NCI-H2171 (cell line): ENCODE results near the gene SCYGR1.
"Not testable (repeated sequence)": the region's sequence is repeated elsewhere in the genome, so short reads cannot be mapped to it uniquely, and the experiment has no call there.

Experiments
- DNase-seq: peaks from one replicate; lab custom pipeline; 2025; lab: John Stamatoyannopoulos, UW

SCYGR1 gene

GRCh38 chr2:227402959-227403358 is 15.2 kb upstream of the SCYGR1 start:
- no peak for DNase-seq

GRCh38 chr2:227402321-227402720 is 14.6 kb upstream of the SCYGR1 start:
- DNase-seq, result no peak

DNA sequence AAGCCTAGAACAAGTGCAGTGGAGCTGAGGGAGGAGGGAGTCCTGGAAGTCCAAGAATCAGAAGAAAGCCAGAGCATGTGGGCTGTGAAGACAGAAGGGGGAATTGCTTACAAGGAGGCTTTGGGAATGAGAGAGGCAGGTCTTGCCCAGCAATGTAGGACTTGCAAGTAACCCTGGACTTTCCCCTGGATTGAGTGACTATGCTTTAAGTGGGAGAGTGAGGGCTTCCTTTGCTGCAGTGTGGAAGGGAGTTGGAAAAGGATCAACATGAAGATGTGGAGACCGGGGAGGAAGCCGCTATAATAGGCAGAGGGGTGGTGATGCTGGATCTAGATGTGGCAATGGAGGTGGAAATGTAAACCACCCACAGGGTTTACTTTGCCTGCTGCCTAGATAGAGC is 13.8 kb upstream of the SCYGR1 start:
- no peak for DNase-seq

GRCh38 chr2:227398684-227399670 is 11.2 kb upstream of the SCYGR1 start:
- DNase-seq, result no peak

DNA sequence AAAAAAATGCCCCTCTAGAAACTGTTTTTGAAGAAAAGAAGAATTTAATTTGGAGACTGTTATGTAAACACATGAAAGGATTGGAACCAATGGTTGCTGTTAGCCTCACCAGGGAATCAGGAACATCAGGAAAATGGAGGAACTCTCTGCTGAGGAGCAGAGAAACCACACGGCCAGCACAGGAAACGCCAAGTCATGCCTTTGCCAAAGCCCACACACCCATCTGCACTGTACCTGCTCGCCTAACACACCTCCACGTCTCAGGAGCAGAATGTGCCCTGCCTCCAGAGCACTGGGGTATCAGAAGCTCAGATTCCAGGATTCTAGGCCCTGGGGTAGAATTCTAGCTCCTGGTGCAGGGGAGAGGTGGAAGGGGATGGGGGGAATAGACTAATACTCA is 9.8 kb upstream of the SCYGR1 start:
- DNase-seq, result no peak

DNA sequence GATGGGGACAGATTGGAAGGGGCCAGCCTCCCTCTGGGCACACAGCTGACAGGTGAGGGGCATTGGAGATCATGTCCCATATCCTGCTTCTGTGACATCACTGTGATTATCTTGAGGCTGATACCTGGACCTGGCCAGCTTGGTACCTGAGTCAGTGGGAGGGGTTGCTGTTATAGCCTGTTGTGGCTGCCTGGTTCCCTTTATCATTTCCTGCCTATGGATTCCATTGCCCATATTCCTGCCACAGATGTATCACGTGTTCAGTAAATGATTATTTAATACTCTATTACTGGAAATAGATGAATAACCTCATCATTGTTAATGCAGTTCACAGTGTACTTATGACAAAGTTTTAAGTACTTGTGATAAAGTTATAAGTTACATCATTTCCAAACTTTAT is 7.8 kb upstream of the SCYGR1 start:
- no peak for DNase-seq

DNA sequence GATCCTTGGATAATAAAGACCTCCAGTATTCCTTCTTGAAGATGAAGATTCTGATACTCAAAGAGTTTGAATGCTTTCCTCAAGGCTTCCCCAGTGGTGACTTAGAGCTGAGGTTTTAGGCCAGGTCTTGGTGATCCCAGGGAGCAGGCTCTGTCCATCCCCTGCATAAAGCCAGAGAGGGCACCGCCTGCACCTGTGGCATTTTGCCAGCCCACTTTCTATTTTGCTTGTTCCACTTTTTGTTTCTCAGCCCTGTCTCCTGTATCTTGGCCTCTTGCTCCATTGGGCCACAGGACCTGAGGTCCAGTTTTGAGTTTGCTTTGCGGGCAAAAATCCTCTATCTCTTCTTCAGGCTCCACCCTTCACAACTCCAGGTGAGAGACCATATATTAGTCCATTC is 6.7 kb upstream of the SCYGR1 start:
- no peak for DNase-seq

GRCh38 chr2:227390468-227391256 is 2.9 kb upstream of the SCYGR1 start:
- DNase-seq, result no peak

DNA sequence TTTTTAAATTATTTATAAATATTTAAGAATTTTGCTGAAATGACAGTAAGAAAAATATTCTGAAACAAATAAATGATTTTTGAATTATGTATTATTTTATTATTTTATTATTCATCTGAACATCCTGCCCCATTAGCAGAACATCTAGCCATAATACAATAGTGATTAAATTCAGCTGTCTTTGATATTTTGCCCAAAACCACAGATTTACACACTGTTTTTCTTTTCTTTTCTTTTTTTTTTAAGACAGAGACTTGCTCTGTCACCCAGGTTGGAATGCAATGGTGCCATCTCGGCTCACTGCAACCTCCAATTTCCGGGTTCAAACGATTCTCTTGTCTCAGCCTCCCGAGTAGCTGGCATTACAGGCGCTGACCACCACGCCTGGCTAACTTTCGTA is 1.9 kb upstream of the SCYGR1 start:
- DNase-seq, result no peak

- DNase-seq, result no peak
These were observed 1.5 kb upstream of the SCYGR1 start for GRCh38 chr2:227389231-227389630.

GRCh38 chr2:227388537-227389011 is 825 bp upstream of the SCYGR1 start:
- no peak for DNase-seq

GRCh38 chr2:227386630-227387029 is 1.1 kb downstream of the SCYGR1 start:
- DNase-seq, result no peak

GRCh38 chr2:227383686-227384085 is 4.1 kb downstream of the SCYGR1 start:
- DNase-seq, result no peak

- DNase-seq, result not testable (repeated sequence)
These were observed 5.4 kb downstream of the SCYGR1 start for GRCh38 chr2:227382241-227382835.

- no peak for DNase-seq
These were observed 8.7 kb downstream of the SCYGR1 start, which contains the start of gene TM4SF20 for GRCh38 chr2:227379095-227379494. TSS of gene TM4SF20 (minus strand) at chr2:227379306. CDS start at chr2:227379268, 38 bp downstream.

GRCh38 chr2:227378371-227378782 is 9.4 kb downstream of the SCYGR1 start:
- DNase-seq, result no peak

DNA sequence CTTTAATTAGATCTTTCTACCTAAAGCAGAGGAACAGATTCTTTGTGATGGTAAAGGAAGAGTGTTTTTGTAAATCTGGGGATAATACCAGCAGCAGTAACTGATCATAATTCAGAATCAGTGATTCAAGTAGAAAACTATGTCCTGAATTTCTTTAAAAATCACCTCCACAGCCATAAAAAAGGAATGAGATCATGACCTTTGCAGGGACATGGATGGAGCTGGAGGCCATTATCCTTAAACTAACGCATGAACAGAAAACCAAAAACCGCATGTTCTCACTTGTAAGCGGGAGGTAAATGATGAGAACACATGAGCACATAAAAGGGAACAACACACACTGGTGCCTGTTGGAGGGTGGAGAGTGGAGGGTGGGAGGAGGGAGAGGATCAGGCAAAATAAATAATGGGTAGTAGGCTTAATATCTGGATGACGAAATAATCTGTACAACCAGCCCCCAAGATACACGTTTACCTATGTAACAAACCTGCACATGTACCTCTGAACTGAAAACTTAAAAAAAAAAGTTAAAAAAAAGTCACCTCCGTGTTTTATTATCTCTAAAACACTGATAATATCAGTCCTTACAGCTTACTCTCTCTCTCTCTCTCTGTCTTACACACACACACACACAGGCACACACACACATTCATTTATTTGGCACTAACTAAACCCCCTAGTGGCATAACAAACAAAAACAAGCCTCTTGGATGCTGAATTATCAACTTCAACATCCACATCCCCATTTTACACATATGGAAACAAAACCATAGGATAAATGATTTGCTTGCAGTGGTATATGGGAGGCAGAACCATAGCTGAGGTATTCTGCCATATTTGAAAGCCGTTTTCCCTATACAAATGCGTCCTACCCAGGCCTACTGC is 10.0 kb downstream of the SCYGR1 start:
- no peak for DNase-seq

GRCh38 chr2:227376656-227377396 is 10.9 kb downstream of the SCYGR1 start:
- DNase-seq, result no peak

DNA sequence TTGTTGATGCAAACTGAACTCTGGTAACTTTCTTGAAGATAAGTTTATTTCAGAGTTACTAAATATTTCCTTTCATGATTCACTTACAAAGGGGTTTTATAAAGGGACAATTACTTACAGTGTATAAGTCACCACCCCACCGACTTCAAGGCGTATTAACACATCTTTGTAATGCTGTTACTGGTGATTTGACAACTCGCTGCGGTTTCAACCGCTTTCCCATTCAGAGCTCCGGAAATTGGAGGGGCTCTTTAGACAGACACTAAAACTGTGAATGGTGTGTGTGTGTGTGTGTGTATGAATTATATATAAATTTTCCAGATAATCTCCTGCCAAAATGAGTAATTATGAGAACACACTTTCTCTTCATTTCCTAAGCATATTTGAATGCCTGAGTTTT is 13.6 kb downstream of the SCYGR1 start:
- no peak for DNase-seq

GRCh38 chr2:227373389-227373788 is 14.4 kb downstream of the SCYGR1 start:
- no peak for DNase-seq
